A673 (cell line): ENCODE results near the gene CD226.

Source experiments
- EZH2 ChIP-seq: fragments of 200-600 bp; sonication (generic); IDR thresholded peaks from 2 replicates; pipeline ENCODE4 v1.6.1; 2017; ENCODE audit warnings: borderline replicate concordance, low read depth, mild to moderate bottlenecking, mixed read lengths, antibody characterized with exemption, low read length; ENCODE audit not compliant: poor library complexity, severe bottlenecking
- TF ChIP-seq, protein P1 (sequence below): fragments of 300-800, 200-600 bp; sonication (generic); conservative IDR thresholded peaks from 2 replicates; pipeline ENCODE4 v1.5.1; 2017; ENCODE audit warnings: low read depth, mild to moderate bottlenecking, antibody characterized with exemption, low read length, moderate library complexity, mixed read lengths

DNA sequence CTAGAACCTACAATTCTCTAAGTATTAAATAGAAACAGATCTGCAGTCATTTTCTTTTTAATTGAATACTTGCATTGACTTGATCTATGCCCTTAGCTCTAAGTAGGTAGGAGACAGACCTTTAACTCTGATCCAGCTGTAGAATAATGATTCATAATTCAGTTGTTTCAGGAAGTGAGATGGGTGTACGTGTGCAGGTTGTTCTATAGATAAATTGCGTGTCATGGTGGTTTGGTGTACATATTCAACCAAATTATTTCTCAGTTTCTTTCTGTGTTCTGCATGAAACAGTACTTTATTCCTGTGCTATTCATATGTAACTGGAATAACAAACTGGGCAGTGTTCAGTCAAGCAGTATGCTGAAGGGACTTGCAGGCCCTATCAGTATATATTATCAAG is 34.3 kb upstream of the CD226 start:
- TF ChIP-seq, protein P1, sequence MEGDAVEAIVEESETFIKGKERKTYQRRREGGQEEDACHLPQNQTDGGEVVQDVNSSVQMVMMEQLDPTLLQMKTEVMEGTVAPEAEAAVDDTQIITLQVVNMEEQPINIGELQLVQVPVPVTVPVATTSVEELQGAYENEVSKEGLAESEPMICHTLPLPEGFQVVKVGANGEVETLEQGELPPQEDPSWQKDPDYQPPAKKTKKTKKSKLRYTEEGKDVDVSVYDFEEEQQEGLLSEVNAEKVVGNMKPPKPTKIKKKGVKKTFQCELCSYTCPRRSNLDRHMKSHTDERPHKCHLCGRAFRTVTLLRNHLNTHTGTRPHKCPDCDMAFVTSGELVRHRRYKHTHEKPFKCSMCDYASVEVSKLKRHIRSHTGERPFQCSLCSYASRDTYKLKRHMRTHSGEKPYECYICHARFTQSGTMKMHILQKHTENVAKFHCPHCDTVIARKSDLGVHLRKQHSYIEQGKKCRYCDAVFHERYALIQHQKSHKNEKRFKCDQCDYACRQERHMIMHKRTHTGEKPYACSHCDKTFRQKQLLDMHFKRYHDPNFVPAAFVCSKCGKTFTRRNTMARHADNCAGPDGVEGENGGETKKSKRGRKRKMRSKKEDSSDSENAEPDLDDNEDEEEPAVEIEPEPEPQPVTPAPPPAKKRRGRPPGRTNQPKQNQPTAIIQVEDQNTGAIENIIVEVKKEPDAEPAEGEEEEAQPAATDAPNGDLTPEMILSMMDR, result no peak
- no peak for TF ChIP-seq EZH2
